Putamen (tissue), 1 donor: ENCODE data around the gene NALF2.
A peak's percentile ranks its signal among the peaks of the same experiment; 100 is the strongest.

Experiments
- DNase-seq: peaks from one replicate; pipeline ENCODE4 v3.0.0-alpha.2; 2016; ENCODE audit warnings: low spot score

The NALF2 gene

GRCh38 chrX:69503782-69504625, at the start of gene NALF2:
Gene NALF2 (plus strand): TSS chrX:69504326. CDS start chrX:69505283, 957 bp downstream.
- DNase-seq = peak; percentile 41

DNA sequence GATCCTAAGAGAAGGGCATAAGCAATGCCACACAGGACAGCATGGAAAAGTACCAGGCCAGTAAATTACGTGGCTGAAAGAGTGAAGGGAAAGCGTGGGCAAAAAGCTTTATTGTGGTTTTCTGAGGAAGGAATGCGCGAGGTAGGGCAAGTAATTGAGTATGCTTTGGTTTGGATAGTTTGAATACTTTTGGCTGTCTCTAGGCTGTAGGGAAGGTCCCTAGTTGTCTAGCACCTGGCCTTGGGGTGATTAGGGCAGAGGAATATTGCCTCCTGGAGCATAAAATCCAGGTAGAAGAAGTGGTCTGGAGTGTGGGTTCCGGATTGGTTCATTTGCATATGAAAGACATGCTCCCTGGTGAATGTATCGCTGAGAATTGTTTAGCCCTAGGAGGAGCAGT, 46.4 kb upstream of the NALF2 start:
- no peak for DNase-seq

DNA sequence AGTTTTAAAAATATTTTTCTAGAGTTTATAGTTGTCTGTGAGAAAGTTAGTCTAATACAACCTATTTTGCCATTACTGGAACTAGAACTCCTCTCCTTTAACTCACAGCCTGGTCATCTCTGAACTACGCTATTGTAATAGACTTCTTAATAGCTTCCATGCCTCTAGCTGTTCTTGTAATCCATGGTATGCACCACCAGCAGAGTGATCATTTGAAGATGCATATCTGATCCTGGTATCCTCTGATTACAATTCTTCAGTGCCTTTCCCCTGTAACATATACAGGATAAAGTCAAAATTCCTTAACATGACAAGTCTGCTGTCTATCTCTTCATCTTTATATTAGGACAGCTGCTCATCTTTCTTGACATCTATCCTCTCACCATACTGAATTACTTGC, 37.6 kb upstream of the NALF2 start:
- no peak for DNase-seq

GRCh38 chrX:69469975-69470374, 34.2 kb upstream of the NALF2 start:
- DNase-seq = no peak

GRCh38 chrX:69489625-69490024, 14.5 kb upstream of the NALF2 start:
- DNase-seq = no peak

GRCh38 chrX:69493193-69493592, 10.9 kb upstream of the NALF2 start:
- no peak for DNase-seq

DNA sequence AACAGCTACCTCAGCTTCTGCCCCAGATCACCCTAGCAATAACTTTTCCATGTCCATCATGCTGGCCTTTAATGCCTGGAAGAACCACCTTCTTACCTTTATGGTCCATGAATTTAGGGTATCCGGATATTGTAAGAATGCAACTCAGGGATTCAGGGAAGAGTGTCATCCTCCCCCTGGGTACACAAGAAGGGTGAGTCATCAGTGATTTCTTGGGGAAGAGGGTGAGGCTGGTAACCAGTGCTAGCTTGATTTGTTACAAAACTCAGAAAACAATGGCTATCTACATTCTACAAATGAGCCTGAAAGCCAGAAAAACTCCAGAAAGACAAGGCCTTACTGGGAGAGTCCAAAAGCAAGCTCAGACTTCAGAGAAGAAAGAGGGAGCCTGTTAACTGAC, 10.4 kb upstream of the NALF2 start:
- no peak for DNase-seq

- no peak for DNase-seq
Measured at GRCh38 chrX:69496183-69496582, 7.9 kb upstream of the NALF2 start.

- no peak for DNase-seq
Measured at GRCh38 chrX:69501429-69501828, 2.7 kb upstream of the NALF2 start.

GRCh38 chrX:69503228-69503781, 821 bp upstream of the NALF2 start:
- no peak for DNase-seq

- no peak for DNase-seq
Measured at GRCh38 chrX:69504626-69505612, 793 bp downstream of the NALF2 start.

GRCh38 chrX:69505772-69506616, 1.9 kb downstream of the NALF2 start:
- DNase-seq = no peak

DNA sequence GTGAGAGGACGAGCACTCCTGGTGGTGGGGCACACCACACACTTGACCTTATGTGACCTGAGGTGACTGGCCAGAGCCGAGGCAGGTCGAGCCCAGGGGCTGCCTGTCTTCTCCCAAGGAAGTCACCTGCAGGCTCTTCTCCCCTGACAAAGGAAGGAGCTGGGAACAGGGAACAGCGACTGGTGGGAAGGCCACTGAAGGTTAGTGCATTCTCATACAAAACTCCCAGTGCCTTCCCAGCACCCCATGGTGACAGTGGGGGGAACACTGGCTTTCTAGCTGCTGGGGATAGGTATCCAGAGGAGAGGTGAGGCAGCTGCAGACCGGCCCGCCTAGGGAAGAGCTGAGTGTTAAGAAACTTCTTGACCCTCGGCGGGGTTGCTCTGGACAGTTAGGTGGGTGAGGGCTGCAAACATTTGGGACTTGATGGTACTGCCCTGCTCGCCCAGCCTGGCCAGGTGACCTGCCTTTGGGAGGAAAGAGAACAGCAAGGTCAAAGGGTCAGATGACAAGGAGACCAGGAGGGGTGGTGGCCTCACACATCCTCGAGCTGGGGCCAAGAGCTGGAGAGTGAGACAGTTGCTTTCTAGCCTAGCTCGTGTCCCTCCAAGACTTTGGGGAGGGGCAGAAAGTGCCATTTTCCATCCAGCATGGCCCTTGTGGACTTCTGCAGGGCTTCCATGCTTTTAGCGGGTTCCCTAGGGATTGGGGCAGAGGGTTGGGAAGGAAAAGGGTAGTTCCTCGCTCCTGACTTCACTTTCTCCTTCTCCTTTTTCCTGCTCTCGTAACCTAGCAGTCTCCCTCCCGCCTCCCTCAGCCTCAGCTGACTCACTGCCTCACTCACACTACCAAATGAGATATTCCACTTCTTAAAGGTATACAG, 2.7 kb downstream of the NALF2 start:
- DNase-seq = no peak

GRCh38 chrX:69507500-69507789, 3.3 kb downstream of the NALF2 start:
- DNase-seq = no peak

- no peak for DNase-seq
Measured at GRCh38 chrX:69508610-69509009, 4.5 kb downstream of the NALF2 start.

DNA sequence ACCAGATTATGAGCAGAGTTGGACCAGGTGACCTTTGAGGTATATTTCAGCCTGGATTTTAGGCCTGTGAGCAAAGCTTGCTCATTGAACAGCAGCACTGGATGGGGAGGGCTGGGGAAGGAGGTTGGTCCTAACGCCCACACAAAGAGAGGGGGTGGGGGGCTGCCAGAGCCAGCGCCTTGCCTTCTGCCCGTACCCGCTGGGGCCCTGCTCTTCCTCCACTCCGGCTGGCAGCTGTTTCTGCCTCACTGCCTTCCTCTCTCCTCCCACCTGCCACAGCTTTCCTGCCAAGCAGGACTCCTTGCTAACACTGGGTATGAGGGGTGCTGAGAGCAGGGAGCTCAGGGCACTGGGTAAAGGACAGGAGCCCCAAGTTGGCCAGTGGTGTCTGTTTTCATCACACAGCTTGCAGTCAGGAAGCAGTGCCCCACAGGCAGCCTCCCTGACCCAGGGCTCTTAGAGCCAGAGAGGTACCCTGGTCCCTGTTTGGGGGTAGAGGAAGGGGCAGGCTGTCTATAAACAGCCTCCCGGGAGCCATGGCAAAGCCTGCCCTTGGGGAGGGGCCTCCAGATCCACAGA, 6.1 kb downstream of the NALF2 start:
- no peak for DNase-seq

- no peak for DNase-seq
Measured at GRCh38 chrX:69510914-69511513, 6.9 kb downstream of the NALF2 start.

DNA sequence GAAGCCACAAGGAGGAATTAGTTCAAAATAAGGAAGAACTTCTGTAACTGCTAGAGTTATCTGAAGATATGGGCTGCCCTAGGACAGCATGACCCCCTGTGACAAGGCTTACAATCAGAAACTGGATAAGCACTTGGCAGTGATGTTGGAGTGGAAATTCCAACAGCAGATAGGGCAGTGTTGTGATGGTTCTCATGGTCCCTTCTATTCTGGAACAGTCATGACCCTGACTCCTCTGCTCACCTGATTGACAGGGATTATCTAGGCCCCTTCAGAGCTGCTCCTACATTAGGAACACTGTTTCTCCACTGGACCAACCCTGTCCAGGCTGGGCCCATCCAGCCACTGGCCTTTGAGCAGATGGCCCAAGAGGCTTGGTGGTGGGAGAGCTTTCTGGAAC, 17.9 kb downstream of the NALF2 start:
- DNase-seq = no peak

DNA sequence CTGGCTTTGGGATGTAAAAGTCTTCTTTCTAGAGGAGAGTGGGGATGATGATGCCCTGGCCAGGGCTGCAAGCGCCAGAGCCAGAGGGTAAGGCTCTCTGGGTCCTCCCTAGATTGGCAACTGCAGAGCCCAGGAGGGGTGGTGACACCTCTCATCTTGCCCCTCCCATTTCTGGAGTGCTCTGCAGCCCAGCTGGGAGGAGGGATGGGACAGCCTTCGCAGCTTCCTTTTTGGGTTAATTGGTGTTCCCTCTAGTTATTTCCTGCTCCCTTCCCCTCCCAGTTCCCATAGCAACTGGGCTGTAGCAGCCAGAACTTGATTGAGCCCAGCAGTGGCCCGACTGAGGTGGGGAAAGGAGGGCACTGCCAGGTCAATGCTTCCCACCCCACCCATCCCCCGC, 19.2 kb downstream of the NALF2 start:
- DNase-seq = no peak

DNA sequence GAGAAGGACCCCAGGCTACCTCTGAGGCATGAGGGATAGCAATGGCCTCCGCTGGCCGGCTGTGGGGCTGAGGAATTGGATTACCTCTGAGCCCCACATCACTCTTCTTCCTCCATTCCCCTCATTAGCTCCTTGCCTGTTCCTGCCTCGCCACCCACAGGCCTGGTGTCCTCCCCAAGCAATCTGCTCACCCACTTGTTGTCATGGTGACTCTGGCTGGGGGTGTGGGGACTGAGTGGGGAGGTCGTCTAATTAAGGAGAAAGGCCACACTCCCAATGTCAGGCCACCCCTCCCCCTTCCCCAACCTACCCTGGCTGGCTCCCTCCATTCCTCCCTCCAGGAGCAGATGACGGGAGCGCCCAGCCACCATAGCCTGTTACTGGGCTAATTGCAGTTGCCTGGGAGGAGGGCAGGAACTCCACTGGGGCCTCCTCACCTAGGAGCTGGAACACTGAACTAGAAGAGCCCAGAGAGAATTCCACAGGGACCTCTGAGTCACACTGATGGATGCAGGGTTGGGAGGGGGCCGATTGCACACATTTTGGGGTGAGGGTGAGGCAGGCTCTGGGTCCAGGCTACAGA, 20.7 kb downstream of the NALF2 start:
- no peak for DNase-seq
